ENCODE measurements around the gene GAL3ST1. TPM values are rescaled to one million over a fixed set of nuclear protein-coding genes. Genes with fewer than 3 reads are reported as not detected.
"Not testable (repeated sequence)": the region's sequence is repeated elsewhere in the genome, so short reads cannot be mapped to it uniquely, and the experiment has no call there.

GAL3ST1 gene
- polyA plus RNA-seq, 1 of the 3 experiments (the other 2 are of a cell fraction), result not detected

DNA sequence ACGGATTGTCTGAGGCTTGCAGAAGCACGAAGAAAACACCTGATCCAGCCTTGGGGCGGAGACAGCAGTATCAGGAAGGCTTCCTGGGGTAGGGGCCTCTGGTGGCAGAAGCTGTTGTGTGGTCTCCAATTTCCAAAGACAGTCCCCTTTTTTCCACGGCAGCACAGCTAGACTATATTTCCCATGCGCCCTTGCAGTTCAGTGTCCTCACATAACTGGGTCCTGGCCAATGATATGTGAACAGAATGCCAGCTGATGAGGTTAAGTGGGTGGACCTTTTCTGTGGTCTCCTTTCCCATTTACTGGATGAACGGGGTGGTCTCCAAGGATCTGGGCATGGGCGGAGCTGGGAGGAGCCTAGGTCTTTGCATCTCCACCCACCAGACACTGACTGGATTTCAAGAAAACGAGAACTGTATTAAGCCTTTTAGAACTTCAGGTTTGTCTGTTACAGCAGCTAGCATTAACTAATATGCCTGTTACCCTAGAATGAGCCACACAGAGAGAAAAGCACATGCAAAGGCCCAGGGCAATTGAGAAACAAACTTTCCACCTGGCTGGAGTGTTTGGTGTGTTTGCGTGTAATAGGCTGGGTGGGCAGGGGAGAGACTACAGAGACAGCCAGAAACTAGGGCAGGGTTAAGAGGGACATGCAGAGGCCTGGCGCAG lies 6.2 kb downstream of the GAL3ST1 start:
- Histone ChIP-seq H3K27ac (ENCODE audit: low read depth in 2 of 2, low read length in 1 of 2) (no peak overlapping the region), H3K9ac (no peak overlapping the region), H3K4me1 (ENCODE audit: control insufficient read depth in 1 of 2, insufficient read depth in 2 of 2, low read depth in 1 of 2, low read length in 1 of 2) (peaks cover 0 to 19% of the 10 kb centered on the region in 2 experiments; a peak in 1 of 4 replicates), H2AFZ (ENCODE audit: low read depth) (no peak overlapping the region), H3K4me2 (no peak overlapping the region), H4K20me1 (ENCODE audit: insufficient read depth) (no peaks in the 10 kb centered on the region), H3K27me3 (ENCODE audit: insufficient read depth) (no peaks in the 10 kb centered on the region; the same call in 1 of the 2 replicates), H3K9me2 (no peaks in the 10 kb centered on the region), H3K4me3 (ENCODE audit: low read depth in 2 of 2, low read length in 1 of 2) (no peak overlapping the region), H3K36me3 (replicated peaks in 1 of 2; ENCODE audit: control insufficient read depth in 1 of 2, insufficient read depth in 2 of 2, low read length in 1 of 2) (no peaks in the 10 kb centered on the region), H3K9me3 (no peaks in the 10 kb centered on the region), H3F3A (replicated peaks; ENCODE audit: insufficient read depth) (no peaks in the 10 kb centered on the region), H3K79me2 (ENCODE audit: insufficient read depth) (no peaks in the 10 kb centered on the region)
- TF ChIP-seq, protein P1, sequence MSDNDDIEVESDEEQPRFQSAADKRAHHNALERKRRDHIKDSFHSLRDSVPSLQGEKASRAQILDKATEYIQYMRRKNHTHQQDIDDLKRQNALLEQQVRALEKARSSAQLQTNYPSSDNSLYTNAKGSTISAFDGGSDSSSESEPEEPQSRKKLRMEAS (IDR thresholded peaks at IDR 0.05; ENCODE audit: low read depth), result no peak
- TF ChIP-seq TCF12 (IDR thresholded peaks at IDR 0.05) (no peak), GATA2 (CRISPR knock-in tag; IDR thresholded peaks at IDR 0.05) (no peak), IRF3 (IDR thresholded peaks at IDR 0.05; ENCODE audit: low read depth, low read length) (no peak), GABPA (IDR thresholded peaks at IDR 0.05; ENCODE audit: low read depth) (no peak), TAF1 (IDR thresholded peaks at IDR 0.05; ENCODE audit: borderline replicate concordance, low read depth, low read length) (no peak), SMC3 (IDR thresholded peaks at IDR 0.05; ENCODE audit: low read depth, low read length) (no peak), ELF1 (IDR thresholded peaks at IDR 0.05) (no peak), MXI1 (IDR thresholded peaks at IDR 0.05; ENCODE audit: low read depth, low read length) (no peak), NFIC (IDR thresholded peaks at IDR 0.05; ENCODE audit: borderline replicate concordance) (no peak), FOSL2 (IDR thresholded peaks at IDR 0.05; ENCODE audit: borderline replicate concordance, low read depth) (no peak), YY1 (IDR thresholded peaks at IDR 0.05; ENCODE audit: low read depth) (no peak), USF1 (IDR thresholded peaks at IDR 0.05; ENCODE audit: borderline replicate concordance, low read depth) (no peak), MEF2A (IDR thresholded peaks at IDR 0.05; ENCODE audit: borderline replicate concordance, low read depth) (no peak), EP300 (IDR thresholded peaks at IDR 0.05; ENCODE audit: borderline replicate concordance in 1 of 2, low read depth in 1 of 2, low read length in 1 of 2) (no peak), FOXJ3 (CRISPR knock-in tag; IDR thresholded peaks at IDR 0.05) (no peak)
- TF ChIP-seq, protein P2, sequence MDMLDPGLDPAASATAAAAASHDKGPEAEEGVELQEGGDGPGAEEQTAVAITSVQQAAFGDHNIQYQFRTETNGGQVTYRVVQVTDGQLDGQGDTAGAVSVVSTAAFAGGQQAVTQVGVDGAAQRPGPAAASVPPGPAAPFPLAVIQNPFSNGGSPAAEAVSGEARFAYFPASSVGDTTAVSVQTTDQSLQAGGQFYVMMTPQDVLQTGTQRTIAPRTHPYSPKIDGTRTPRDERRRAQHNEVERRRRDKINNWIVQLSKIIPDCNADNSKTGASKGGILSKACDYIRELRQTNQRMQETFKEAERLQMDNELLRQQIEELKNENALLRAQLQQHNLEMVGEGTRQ (IDR thresholded peaks at IDR 0.05; ENCODE audit: borderline replicate concordance, low read depth, low read length), result no peak
- TF ChIP-seq, protein P3, sequence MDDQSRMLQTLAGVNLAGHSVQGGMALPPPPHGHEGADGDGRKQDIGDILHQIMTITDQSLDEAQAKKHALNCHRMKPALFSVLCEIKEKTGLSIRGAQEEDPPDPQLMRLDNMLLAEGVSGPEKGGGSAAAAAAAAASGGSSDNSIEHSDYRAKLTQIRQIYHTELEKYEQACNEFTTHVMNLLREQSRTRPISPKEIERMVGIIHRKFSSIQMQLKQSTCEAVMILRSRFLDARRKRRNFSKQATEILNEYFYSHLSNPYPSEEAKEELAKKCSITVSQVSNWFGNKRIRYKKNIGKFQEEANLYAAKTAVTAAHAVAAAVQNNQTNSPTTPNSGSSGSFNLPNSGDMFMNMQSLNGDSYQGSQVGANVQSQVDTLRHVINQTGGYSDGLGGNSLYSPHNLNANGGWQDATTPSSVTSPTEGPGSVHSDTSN (IDR thresholded peaks at IDR 0.05), result no peak
- no peak for DNase-seq
- WGBS (ENCODE audit: low lambda C conversion rate), result 84% methylated on average over 9 of the region's 10 CpGs
- CTCF ChIA-PET, result interaction anchor here (0.9 to 1.0 kb wide), 2 partner anchors 187 to 351 kb away, joined by 3 read pairs; no protein-coding TSS in a partner anchor
- POLR2A ChIA-PET, result no interaction called here

DNA sequence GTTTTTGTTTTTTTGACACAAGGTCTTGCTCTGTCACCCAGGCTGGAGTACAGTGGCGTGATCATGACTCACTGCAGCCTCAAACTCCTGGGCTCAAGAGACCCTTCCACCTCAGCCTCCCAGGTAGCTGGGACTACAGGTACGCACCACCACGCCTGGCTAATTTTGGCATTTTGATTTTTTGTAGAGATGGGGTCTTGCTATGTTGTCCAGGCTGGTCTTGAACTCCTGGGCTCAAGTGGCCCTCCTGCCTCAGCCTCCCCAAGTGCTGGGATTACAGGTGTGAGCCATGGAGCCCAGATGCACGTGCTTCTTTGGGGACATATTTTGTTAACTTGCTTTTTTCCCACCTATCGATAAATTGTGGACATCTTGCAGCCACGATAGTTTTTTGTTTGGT lies 7.2 kb downstream of the GAL3ST1 start:
- H3K4me2 ChIP-seq; H3K9me2 ChIP-seq; H3K27ac ChIP-seq (ENCODE audit: low read depth in 2 of 2, low read length in 1 of 2); H3K36me3 ChIP-seq (replicated peaks in 1 of 2; ENCODE audit: control insufficient read depth in 1 of 2, insufficient read depth in 2 of 2, low read length in 1 of 2); H3K9me3 ChIP-seq; H3K9ac ChIP-seq; H3K79me2 ChIP-seq (ENCODE audit: insufficient read depth); DNase-seq; H3K27me3 ChIP-seq (ENCODE audit: insufficient read depth); H3F3A ChIP-seq (replicated peaks; ENCODE audit: insufficient read depth); POLR2A ChIA-PET; H2AFZ ChIP-seq (ENCODE audit: low read depth); H4K20me1 ChIP-seq (ENCODE audit: insufficient read depth); H3K4me3 ChIP-seq (ENCODE audit: low read depth in 2 of 2, low read length in 1 of 2): not testable (repeated sequence)
- WGBS (ENCODE audit: low lambda C conversion rate), result 76% methylated on average over 6 of the region's 6 CpGs
- peaks cover 0 to 19% of the 10 kb centered on the region in 2 experiments; a peak in 1 of 4 replicates for H3K4me1 ChIP-seq (ENCODE audit: control insufficient read depth in 1 of 2, insufficient read depth in 2 of 2, low read depth in 1 of 2, low read length in 1 of 2)
- CTCF ChIA-PET, result interaction anchor here (1.0 kb wide), 1 partner anchor 188 kb away, joined by 3 read pairs; no protein-coding TSS in a partner anchor
